HL-60 (cell line): ENCODE results near the gene ITGB5.

Experiments
- DNase-seq, 2 experiments: peaks; one replicate each; pipeline ENCODE4 v3.0.0-alpha.2; 2010 to 2020; ENCODE audit warnings: low read depth in 1 of 2, low spot score in 1 of 2
- H3K27ac ChIP-seq: fragments of 250-450 bp; sonication (Bioruptor Pico); replicated peaks from 2 replicates; pipeline ENCODE4 v1.5.1; 2020; ENCODE audit warnings: mild to moderate bottlenecking, moderate library complexity
- H3K27me3 ChIP-seq: fragments of 250-450 bp; sonication (Bioruptor Pico); 2 replicates; pipeline ENCODE4 v1.5.1; 2021; ENCODE audit warnings: mild to moderate bottlenecking, moderate library complexity; ENCODE audit not compliant: insufficient read depth, poor library complexity, severe bottlenecking
- H3K4me3 ChIP-seq: replicated peaks from 2 replicates; pipeline ENCODE4 v1.5.1; 2011; ENCODE audit warnings: mild to moderate bottlenecking, control low read depth, low read length; ENCODE audit not compliant: insufficient read depth
- CTCF ChIP-seq: IDR thresholded peaks from one replicate; pipeline ENCODE4 v1.5.1; 2011; ENCODE audit warnings: low read length, control low read depth, inconsistent platforms; ENCODE audit not compliant: insufficient read depth
- GABPA ChIP-seq: IDR thresholded peaks from 2 replicates; pipeline ENCODE4 v1.6.1; 2012; ENCODE audit warnings: low read depth
- POLR2AphosphoS5 ChIP-seq: IDR thresholded peaks from 2 replicates; pipeline ENCODE4 v1.6.1; 2012; ENCODE audit warnings: low read depth
- REST ChIP-seq: IDR thresholded peaks from 2 replicates; pipeline ENCODE4 v1.6.1; 2012; ENCODE audit warnings: low read depth; ENCODE audit not compliant: insufficient replicate concordance
- SPI1 ChIP-seq: IDR thresholded peaks from 2 replicates; pipeline ENCODE4 v1.6.1; 2012; ENCODE audit warnings: low read depth, mild to moderate bottlenecking, borderline replicate concordance

ITGB5 gene

GRCh38 chr3:124731760-124732159 is 155.4 kb downstream of the ITGB5 start:
- DNase-seq, result no peak
- no peak overlapping the region for H3K27ac ChIP-seq
- H3K27me3 ChIP-seq, result peaks cover 2% of the 10 kb centered on the region
- no peak for TF ChIP-seq CTCF
- no peak for TF ChIP-seq REST
- TF ChIP-seq POLR2AphosphoS5, result no peak
- TF ChIP-seq SPI1, result no peak
- TF ChIP-seq GABPA, result no peak
- H3K4me3 ChIP-seq, result peak overlapping the region; percentile 90; the same call in 1 of the 2 replicates

DNA sequence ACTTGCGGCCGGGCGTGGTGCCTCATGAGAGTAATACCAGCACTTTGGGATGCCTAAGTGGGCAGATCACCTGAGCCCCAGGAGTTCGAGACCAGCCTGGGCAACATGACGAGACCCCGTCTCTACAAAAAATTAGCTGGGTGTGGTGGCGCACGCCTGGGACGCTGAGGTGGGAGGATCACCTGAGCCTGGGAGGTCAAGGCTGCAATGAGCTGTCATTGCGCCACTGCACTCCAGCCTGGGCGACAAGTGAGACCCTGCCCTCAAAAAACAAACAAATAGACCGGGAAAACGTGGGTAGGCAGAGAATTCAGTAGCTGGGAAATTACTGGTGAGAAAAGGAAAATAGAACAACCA is 156.2 kb downstream of the ITGB5 start:
- Histone ChIP-seq H3K27ac (peak overlapping the region; percentile 94), H3K4me3 (peak overlapping the region; percentile 90), H3K27me3 (peaks cover 2% of the 10 kb centered on the region)
- no peak for DNase-seq
- no peak for TF ChIP-seq SPI1
- TF ChIP-seq REST, result no peak
- no peak for TF ChIP-seq GABPA
- no peak for TF ChIP-seq CTCF
- TF ChIP-seq POLR2AphosphoS5, result no peak

- peak; percentile 95 for TF ChIP-seq POLR2AphosphoS5
- TF ChIP-seq CTCF, result no peak
- peak; percentile 62 for TF ChIP-seq REST
- TF ChIP-seq GABPA, result peak; percentile 81
- TF ChIP-seq SPI1, result no peak
- Histone ChIP-seq H3K4me3 (peak within 1 kb of the TSS; percentile 90), H3K27me3 (peaks cover 5% of the 10 kb centered on the region), H3K27ac (peak within 1 kb of the TSS; percentile 94)
- peak; percentile 70 to 89 for DNase-seq
These were observed 156.8 kb downstream of the ITGB5 start, which contains the start of gene UMPS for GRCh38 chr3:124730129-124730940. TSS of gene UMPS (plus strand) at chr3:124730452. CDS start at chr3:124730472, 20 bp downstream.
